GM23338 (cell line): ENCODE data around the gene SUB1. TPM values are rescaled to one million over a fixed set of nuclear protein-coding genes. Genes with fewer than 3 reads are reported as not detected.

Source experiments
- ATAC-seq: fragments of 200-7000 bp; cut with Tn5 transposase; 3 replicates; pipeline ENCODE4 v1.9.1; 2020
- DNase-seq: peaks from one replicate; pipeline ENCODE4 v3.0.0-alpha.2; 2015; ENCODE audit warnings: low spot score
- H2AFZ ChIP-seq: fragments of 200-600 bp; sonication (generic); 2 replicates; pipeline ENCODE4 v1.8.0; 2016; ENCODE audit warnings: antibody characterized with exemption, mild to moderate bottlenecking, moderate library complexity
- H3F3A ChIP-seq: fragments of 200-600 bp; sonication (generic); replicated peaks from 2 replicates; pipeline ENCODE4 v1.8.0; 2017; ENCODE audit warnings: antibody characterized with exemption, mixed run types, low read depth
- H3K27ac ChIP-seq: fragments of 200-600 bp; sonication (generic); 2 replicates; pipeline ENCODE4 v1.6.1; 2016; ENCODE audit warnings: low read depth
- H3K27me3 ChIP-seq: fragments of 200-600 bp; sonication (generic); 2 replicates; pipeline ENCODE4 v1.8.0; 2016; ENCODE audit warnings: mild to moderate bottlenecking, mixed run types, moderate library complexity; ENCODE audit not compliant: insufficient read depth
- H3K36me3 ChIP-seq: fragments of 200-600 bp; sonication (generic); 2 replicates; pipeline ENCODE4 v1.8.0; 2016; ENCODE audit warnings: mild to moderate bottlenecking; ENCODE audit not compliant: insufficient read depth
- H3K4me1 ChIP-seq: fragments of 200-600 bp; sonication (generic); 2 replicates; pipeline ENCODE4 v1.8.0; 2016; ENCODE audit warnings: mild to moderate bottlenecking, moderate library complexity; ENCODE audit not compliant: insufficient read depth
- H3K4me2 ChIP-seq: fragments of 200-600 bp; sonication (generic); 2 replicates; pipeline ENCODE4 v1.7.1; 2017; ENCODE audit warnings: mixed run types
- H3K4me3 ChIP-seq: fragments of 200-600 bp; sonication (generic); 2 replicates; pipeline ENCODE4 v1.6.1; 2016; ENCODE audit warnings: mixed run types
- H3K79me2 ChIP-seq: fragments of 200-600 bp; sonication (generic); replicated peaks from 2 replicates; pipeline ENCODE4 v1.8.0; 2017; ENCODE audit warnings: mild to moderate bottlenecking; ENCODE audit not compliant: insufficient read depth
- H3K9me2 ChIP-seq: fragments of 200-600 bp; sonication (generic); 2 replicates; pipeline ENCODE4 v1.8.0; 2017; ENCODE audit not compliant: insufficient read depth
- H4K20me1 ChIP-seq: fragments of 200-600 bp; sonication (generic); replicated peaks from 2 replicates; pipeline ENCODE4 v1.8.0; 2017; ENCODE audit warnings: mild to moderate bottlenecking; ENCODE audit not compliant: insufficient read depth
- H3K27ac Mint-ChIP-seq: 2 replicates; pipeline ENCODE4 v1.8.0; 2020; ENCODE audit warnings: inconsistent platforms, mild to moderate bottlenecking, moderate library complexity, mixed read lengths
- H3K27me3 Mint-ChIP-seq: 3 replicates; pipeline ENCODE4 v1.8.0; 2022; ENCODE audit warnings: low read depth, mild to moderate bottlenecking, moderate library complexity, mixed read lengths, inconsistent platforms; ENCODE audit not compliant: insufficient read depth, poor library complexity
- H3K36me3 Mint-ChIP-seq: 3 replicates; pipeline ENCODE4 v1.8.0; 2021; ENCODE audit warnings: low read depth, mild to moderate bottlenecking, inconsistent platforms, moderate library complexity, mixed read lengths
- H3K4me1 Mint-ChIP-seq: 3 replicates; pipeline ENCODE4 v1.8.0; 2020; ENCODE audit warnings: mild to moderate bottlenecking, inconsistent platforms, mixed read lengths
- H3K4me3 Mint-ChIP-seq: 3 replicates; pipeline ENCODE4 v1.8.0; 2021; ENCODE audit warnings: moderate library complexity, mild to moderate bottlenecking, inconsistent platforms, mixed read lengths
- H3K9me3 Mint-ChIP-seq: 3 replicates; pipeline ENCODE4 v1.8.0; 2020; ENCODE audit warnings: moderate library complexity, mild to moderate bottlenecking, inconsistent platforms, mixed read lengths
- CREB1 ChIP-seq: fragments of 250-450 bp; sonication (Bioruptor Pico); IDR thresholded peaks from 2 replicates; pipeline ENCODE4 v1.5.0; 2020; ENCODE audit warnings: low read depth, mild to moderate bottlenecking, moderate library complexity
- CTCF ChIP-seq, 2 experiments: fragments of 200-600 bp in 1 of 2; sonication (generic) in 1 of 2; conservative IDR thresholded peaks; 2 replicates each; pipeline versions ENCODE4 v1.5.1 to v1.6.1; 2016 to 2017; ENCODE audit warnings: antibody characterized with exemption in 2 of 2, low read depth in 2 of 2, mild to moderate bottlenecking in 2 of 2, moderate library complexity in 1 of 2
- EZH2phosphoT487 ChIP-seq: fragments of 200-600 bp; sonication (generic); IDR thresholded peaks from one replicate; pipeline ENCODE4 v1.8.1; 2018; ENCODE audit warnings: antibody characterized with exemption; ENCODE audit not compliant: unreplicated experiment
- REST ChIP-seq: IDR thresholded peaks from one replicate; pipeline ENCODE4 v1.6.1; 2018; ENCODE audit warnings: antibody characterized with exemption; ENCODE audit not compliant: unreplicated experiment
- STAT1 ChIP-seq: IDR thresholded peaks from one replicate; pipeline ENCODE4 v1.6.1; 2016; ENCODE audit warnings: antibody characterized with exemption; ENCODE audit not compliant: unreplicated experiment
- ZNF114 ChIP-seq: fragments of 250-450 bp; sonication (Bioruptor Pico); IDR thresholded peaks from 2 replicates; pipeline ENCODE4 v1.5.0; 2020; ENCODE audit warnings: mild to moderate bottlenecking, moderate library complexity
- ZNF462 ChIP-seq: fragments of 250-450 bp; sonication (Bioruptor Pico); IDR thresholded peaks from 2 replicates; pipeline ENCODE4 v1.5.0; 2020; ENCODE audit warnings: mild to moderate bottlenecking, moderate library complexity
- polyA plus RNA-seq: library from polyadenylated mRNA; unstranded; fragments of >200 nt; fragmentation: Nextera tagmentation; extraction: Ambion mirVana; gene quantifications from 2 replicates; pipeline ENCODE4 v1.2.1, GENCODE V29; 2016
- total RNA-seq: library from RNA; depleted of rRNA; stranded (reverse); fragments of >200 nt; shearing (Covaris generic); gene quantifications from 2 replicates; pipeline ENCODE4 v1.2.3, GENCODE V29; 2014

SUB1 gene
- total and polyA plus RNA-seq, 2 experiments from 2014 or later = 365 to 1,041 TPM

GRCh38 chr5:32651088-32651487, 65.7 kb downstream of the SUB1 start:
- no peaks in the 10 kb centered on the region for H3F3A ChIP-seq
- no peak for ATAC-seq
- H3K36me3 Mint-ChIP-seq = peaks cover 10% of the 10 kb centered on the region; the same call in 2 of the 3 replicates

More at GRCh38 chr5:32651088-32651487, 65.7 kb downstream of the SUB1 start:
- H4K20me1 ChIP-seq = no peaks in the 10 kb centered on the region
- H3K4me3 Mint-ChIP-seq = no peak overlapping the region
- H3K9me2 ChIP-seq = peaks cover 3% of the 10 kb centered on the region; the same call in 1 of the 2 replicates
- H3K36me3 ChIP-seq = no peaks in the 10 kb centered on the region
- TF ChIP-seq EZH2phosphoT487 = no peak
- no peak for TF ChIP-seq REST
- TF ChIP-seq ZNF462 (CRISPR knock-in tag) = no peak
- TF ChIP-seq ZNF114 (CRISPR knock-in tag) = no peak
- TF ChIP-seq STAT1 = no peak
- no peak for TF ChIP-seq CTCF (conservative IDR thresholded peaks at IDR 0.05; ENCODE audit: low read depth in 2 of 2)
- TF ChIP-seq CREB1 (CRISPR knock-in tag) = no peak
- no peak overlapping the region for H3K4me3 ChIP-seq
- no peaks in the 10 kb centered on the region for H3K4me1 ChIP-seq
- no peak overlapping the region for H3K27ac Mint-ChIP-seq
- H3K4me1 Mint-ChIP-seq = no peaks in the 10 kb centered on the region
- H3K4me2 ChIP-seq = no peak overlapping the region
- H3K79me2 ChIP-seq = no peaks in the 10 kb centered on the region
- no peak for DNase-seq
- H2AFZ ChIP-seq = no peak overlapping the region
- H3K9me3 Mint-ChIP-seq = peaks cover 28% of the 10 kb centered on the region
- no peak overlapping the region for H3K27ac ChIP-seq
- no peaks in the 10 kb centered on the region for H3K27me3 Mint-ChIP-seq
- no peaks in the 10 kb centered on the region for H3K27me3 ChIP-seq
